Upper lobe of right lung (tissue), 1 donor: Measurements from ENCODE around the gene DDX49. TPM values are rescaled to one million over a fixed set of nuclear protein-coding genes. Genes with fewer than 3 reads are reported as not detected.

Experiments
- ATAC-seq: fragments of 200-7000 bp; cut with Tn5 transposase; one replicate; pipeline ENCODE4 v1.9.1; 2020; ENCODE audit warnings: mild to moderate bottlenecking, moderate library complexity
- DNase-seq: peaks from one replicate; pipeline ENCODE4 v3.0.0-alpha.2; 2020
- H3K27ac ChIP-seq: fragments of 200-600 bp; one replicate; pipeline ENCODE4 v1.8.0; 2022
- H3K27me3 ChIP-seq: fragments of 200-600 bp; one replicate; pipeline ENCODE4 v1.8.0; 2022; ENCODE audit warnings: mild to moderate bottlenecking
- H3K36me3 ChIP-seq: fragments of 200-600 bp; one replicate; pipeline ENCODE4 v1.8.0; 2022
- H3K4me1 ChIP-seq: fragments of 200-600 bp; one replicate; pipeline ENCODE4 v1.8.0; 2022
- H3K4me3 ChIP-seq: fragments of 200-600 bp; one replicate; pipeline ENCODE4 v1.8.0; 2022; ENCODE audit warnings: mild to moderate bottlenecking
- H3K9me3 ChIP-seq: fragments of 200-600 bp; one replicate; pipeline ENCODE4 v1.8.0; 2022
- intact Hi-C: fragments of 100-400 bp; cut with DNase I; formaldehyde crosslinking; loops from one replicate; pipeline ENCODE4 v1.11.0; 2022
- total RNA-seq: library from RNA; stranded (reverse); fragmentation: NEBNext Ultra II Directional; extraction: Animal tissue kit (Norgen Biotek cat#: 25700); gene quantifications from one replicate; pipeline ENCODE4 v1.2.1, GENCODE V29; 2021
- TF ChIP-seq, protein P1 (sequence below): fragments of 200-600 bp; IDR thresholded peaks from one replicate; pipeline ENCODE4 v1.8.0; 2022; ENCODE audit warnings: antibody characterized with exemption
- donor health status: DM: no; HTN: yes; CAD: no; lungs with severe emphysema.

Gene DDX49
- total RNA-seq, 1 donor from 2014 or later: 45.9 TPM

DNA sequence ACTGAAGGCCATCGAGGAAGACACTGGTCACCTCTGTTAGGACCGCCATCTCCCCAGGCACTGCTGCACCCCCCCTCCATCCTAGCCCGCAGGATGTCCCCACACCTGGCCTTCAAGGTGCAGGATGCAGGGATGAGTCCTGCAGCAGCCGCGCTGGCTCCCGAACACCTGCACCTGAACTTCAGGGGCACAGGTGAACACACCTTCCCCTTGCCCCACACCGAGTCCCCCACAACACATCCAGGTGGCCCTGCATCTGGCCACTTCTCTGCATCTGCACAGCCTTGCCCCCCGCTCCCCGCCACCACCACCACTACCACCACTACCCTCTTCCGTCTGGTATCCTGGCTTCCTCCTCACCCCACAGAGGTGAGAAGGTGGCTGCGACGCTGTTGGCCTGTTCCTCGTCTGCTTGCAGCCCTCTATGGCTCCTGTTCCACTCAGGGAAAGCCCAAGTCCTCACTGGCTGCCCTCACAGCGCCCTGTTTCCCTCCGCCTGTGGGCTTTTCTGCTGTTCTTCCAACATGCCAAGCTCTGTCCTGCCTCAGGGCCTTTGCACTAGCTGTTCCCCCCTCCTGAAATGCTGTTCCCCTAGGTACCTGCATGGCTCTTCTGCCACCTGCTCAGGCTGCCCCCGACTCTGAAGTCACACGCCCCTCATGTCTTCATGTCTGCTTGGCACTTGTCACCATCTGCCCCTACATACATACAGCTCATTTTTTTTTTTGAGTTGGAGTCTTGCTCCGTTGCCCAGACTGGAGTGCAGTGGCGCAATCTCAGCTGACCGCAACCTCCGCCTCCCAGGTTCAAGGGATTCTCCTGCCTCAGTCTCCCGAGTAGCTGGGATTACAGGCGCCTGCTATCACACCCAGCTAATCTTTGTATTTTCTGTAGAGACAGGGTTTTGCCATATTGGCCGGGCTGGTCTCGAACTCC lies 22.2 kb upstream of the DDX49 start:
- Histone ChIP-seq H3K4me1 (peaks cover 3% of the 10 kb centered on the region), H3K27ac (no peak overlapping the region), H3K27me3 (peaks cover 24% of the 10 kb centered on the region), H3K4me3 (no peak overlapping the region), H3K9me3 (no peaks in the 10 kb centered on the region), H3K36me3 (peaks cover 31% of the 10 kb centered on the region)
- TF ChIP-seq, protein P1, sequence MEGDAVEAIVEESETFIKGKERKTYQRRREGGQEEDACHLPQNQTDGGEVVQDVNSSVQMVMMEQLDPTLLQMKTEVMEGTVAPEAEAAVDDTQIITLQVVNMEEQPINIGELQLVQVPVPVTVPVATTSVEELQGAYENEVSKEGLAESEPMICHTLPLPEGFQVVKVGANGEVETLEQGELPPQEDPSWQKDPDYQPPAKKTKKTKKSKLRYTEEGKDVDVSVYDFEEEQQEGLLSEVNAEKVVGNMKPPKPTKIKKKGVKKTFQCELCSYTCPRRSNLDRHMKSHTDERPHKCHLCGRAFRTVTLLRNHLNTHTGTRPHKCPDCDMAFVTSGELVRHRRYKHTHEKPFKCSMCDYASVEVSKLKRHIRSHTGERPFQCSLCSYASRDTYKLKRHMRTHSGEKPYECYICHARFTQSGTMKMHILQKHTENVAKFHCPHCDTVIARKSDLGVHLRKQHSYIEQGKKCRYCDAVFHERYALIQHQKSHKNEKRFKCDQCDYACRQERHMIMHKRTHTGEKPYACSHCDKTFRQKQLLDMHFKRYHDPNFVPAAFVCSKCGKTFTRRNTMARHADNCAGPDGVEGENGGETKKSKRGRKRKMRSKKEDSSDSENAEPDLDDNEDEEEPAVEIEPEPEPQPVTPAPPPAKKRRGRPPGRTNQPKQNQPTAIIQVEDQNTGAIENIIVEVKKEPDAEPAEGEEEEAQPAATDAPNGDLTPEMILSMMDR: no peak
- DNase-seq (no peak), ATAC-seq (no peak)
- intact Hi-C loops: no loop called here

DNA sequence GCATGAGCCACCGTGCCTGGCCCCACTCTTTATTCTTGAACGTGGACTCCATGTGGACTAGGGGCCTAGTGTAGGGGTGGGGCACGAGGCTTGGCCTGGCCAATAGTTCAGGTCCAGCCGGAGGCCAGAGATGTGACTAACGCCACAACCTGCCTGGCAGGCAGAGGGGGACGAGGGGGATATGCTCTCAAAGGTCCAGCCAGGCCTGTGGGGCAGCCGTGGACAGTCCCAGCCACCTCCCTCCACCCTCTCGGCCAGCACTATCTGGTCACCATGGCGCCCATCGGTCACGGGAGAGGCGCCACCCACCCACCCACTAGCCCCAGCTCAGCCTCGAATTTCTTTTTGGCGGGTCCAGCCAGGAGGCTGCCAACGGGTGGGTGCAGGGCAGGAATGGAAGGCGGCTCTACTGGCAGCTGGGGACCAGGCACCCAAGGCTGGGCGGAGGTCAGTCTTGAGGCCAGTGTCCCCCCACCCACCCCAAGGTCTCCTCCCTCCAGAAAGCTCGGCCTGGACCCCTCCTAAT lies 21.4 kb upstream of the DDX49 start:
- TF ChIP-seq, protein P1: no peak
- ATAC-seq (no peak), DNase-seq (no peak)
- peaks cover 32% of the 10 kb centered on the region for H3K36me3 ChIP-seq
- H3K27ac ChIP-seq: no peak overlapping the region
- peaks cover 3% of the 10 kb centered on the region for H3K4me1 ChIP-seq
- H3K27me3 ChIP-seq: peaks cover 24% of the 10 kb centered on the region
- H3K4me3 ChIP-seq: no peak overlapping the region
- H3K9me3 ChIP-seq: no peaks in the 10 kb centered on the region
- intact Hi-C loops: no loop called here

DNA sequence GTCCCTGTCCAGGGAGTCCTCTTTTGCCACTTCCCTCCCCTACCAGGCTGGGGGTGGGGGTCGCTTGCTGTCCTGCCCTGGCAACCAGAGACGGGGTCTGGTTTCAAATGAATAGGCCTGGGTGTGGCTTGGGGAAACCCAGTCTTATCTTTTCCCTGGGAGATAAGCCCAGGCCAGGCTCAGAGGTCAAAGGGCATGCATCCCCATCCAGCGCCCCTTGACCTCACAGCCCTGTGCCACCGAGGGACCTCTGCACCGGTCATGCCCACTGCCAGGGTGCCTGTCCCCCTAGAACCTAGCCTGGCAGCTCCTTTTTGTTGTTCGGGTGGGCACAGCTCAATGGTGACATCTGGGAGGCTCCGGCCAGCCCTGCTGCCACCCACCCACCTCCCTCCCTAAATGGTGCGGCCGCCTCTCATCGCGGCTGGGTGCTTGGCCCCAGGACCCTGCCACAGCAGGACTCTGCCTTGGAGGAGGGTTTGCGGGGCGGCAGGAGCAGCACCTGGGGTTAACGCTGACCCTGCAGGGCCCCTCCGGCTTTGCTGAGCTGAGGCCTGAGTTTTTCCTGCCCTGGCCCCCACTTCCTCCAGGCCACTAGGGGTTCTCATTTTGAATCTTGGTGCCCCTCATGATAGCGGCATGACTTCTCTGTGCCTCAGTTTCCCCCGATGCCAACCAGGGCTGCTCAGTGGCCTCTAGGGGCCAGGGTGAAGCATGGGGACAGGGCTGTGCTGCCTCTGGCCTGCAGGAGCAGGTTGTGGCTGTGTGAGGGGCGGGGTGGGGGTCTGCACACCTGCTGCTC lies 20.7 kb upstream of the DDX49 start:
- H3K4me1 ChIP-seq: peaks cover 3% of the 10 kb centered on the region
- intact Hi-C loops: no loop called here
- ATAC-seq (no peak), DNase-seq (no peak)
- H3K27ac ChIP-seq: no peak overlapping the region
- TF ChIP-seq, protein P1: no peak
- H3K9me3 ChIP-seq: no peaks in the 10 kb centered on the region
- H3K36me3 ChIP-seq: peaks cover 38% of the 10 kb centered on the region
- H3K4me3 ChIP-seq: no peak overlapping the region
- peaks cover 24% of the 10 kb centered on the region for H3K27me3 ChIP-seq

DNA sequence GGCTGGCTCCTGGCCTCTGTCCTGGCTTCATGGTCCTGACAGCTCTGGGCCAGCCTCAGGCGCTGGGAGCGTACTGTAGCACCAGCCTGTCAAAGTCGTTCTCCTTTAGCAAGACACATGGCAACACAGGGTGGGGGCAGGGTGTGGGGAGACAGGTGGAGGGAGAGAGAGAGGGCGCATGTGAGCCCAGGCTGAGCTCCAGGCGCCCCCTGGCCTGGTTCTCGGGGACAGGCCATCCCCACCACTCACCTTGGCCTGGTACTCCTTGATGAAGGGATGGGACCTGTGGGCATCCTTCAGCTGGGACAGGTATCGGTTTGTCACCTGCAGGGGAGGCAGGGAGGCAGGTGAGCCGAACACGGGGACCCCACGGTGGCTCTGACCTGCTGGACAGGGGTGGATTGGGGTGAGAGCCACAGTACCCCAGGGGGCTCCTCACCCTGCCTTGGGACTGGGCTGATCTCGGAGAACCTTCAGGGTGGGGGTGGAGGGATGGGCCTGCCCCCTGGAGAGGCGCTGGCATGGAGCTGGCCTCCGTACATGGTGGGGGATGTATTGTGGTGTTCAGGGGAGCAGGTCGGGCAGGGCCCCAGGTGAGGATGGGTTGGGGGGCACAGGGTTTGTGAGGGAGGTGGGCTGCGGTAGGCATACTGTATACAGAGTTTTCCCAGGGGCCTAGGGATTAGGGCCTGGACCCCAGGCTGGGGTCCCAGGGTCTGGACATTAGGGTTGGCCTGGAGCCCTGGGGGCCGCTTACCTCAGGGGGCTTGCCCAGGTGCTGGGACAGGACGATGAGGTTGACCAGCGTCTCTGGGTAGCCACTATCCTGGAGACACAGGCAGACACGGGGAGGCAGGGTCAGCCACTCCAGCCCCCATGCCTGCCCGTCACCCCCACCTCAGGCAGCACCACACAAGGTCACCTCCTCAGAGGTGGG lies 19.6 kb upstream of the DDX49 start:
- ATAC-seq (no peak), DNase-seq (no peak)
- Histone ChIP-seq H3K27me3 (peaks cover 15% of the 10 kb centered on the region), H3K36me3 (peaks cover 47% of the 10 kb centered on the region), H3K4me3 (no peak overlapping the region), H3K4me1 (peaks cover 2% of the 10 kb centered on the region), H3K9me3 (no peaks in the 10 kb centered on the region), H3K27ac (no peak overlapping the region)
- intact Hi-C loops: no loop called here
- TF ChIP-seq, protein P1: no peak
